ENCODE measurements around the gene TENT4A. TPM values are rescaled to one million over a fixed set of nuclear protein-coding genes. Genes with fewer than 3 reads are reported as not detected.

Gene TENT4A
- total and polyA plus RNA-seq, 2 of the 13 experiments (the other 11 are each of a cell fraction or from before 2014, with no cell fraction given): 6.3 to 13.3 TPM

GRCh38 chr5:6736524-6737042 is 23.4 kb downstream of the TENT4A start (continued):
- TF ChIP-seq TIGD3 (CRISPR knock-in tag; IDR thresholded peaks at IDR 0.05; ENCODE audit: borderline replicate concordance) (no peak), ZMYM2 (CRISPR knock-in tag; IDR thresholded peaks at IDR 0.05) (no peak), ZNF124 (CRISPR knock-in tag; IDR thresholded peaks at IDR 0.05) (no peak), AKAP8 (CRISPR knock-in tag; IDR thresholded peaks at IDR 0.05) (no peak), ATRX (CRISPR knock-in tag; IDR thresholded peaks at IDR 0.05; ENCODE audit: borderline replicate concordance) (no peak), FOXO1 (CRISPR knock-in tag; IDR thresholded peaks at IDR 0.05) (no peak), CCAR2 (optimal IDR thresholded peaks at IDR 0.05; ENCODE audit: low read depth, low read length) (no peak), WIZ (CRISPR knock-in tag; IDR thresholded peaks at IDR 0.05) (no peak), SALL1 (CRISPR knock-in tag; IDR thresholded peaks at IDR 0.05) (no peak), MZF1 (CRISPR knock-in tag; IDR thresholded peaks at IDR 0.05; ENCODE audit: borderline replicate concordance) (no peak), POLR2AphosphoS2 (IDR thresholded peaks at IDR 0.05; ENCODE audit: low read depth, low read length) (no peak), ZNF841 (CRISPR knock-in tag; IDR thresholded peaks at IDR 0.05; ENCODE audit: borderline replicate concordance) (no peak)

Data from HepG2 (cell line).